Endometrium (tissue), 2 donors: Measurements from ENCODE around the gene GALNT12.

Source experiments
- FAIRE-seq: peaks from 2 replicates; lab custom pipeline; 2012; peaks lifted over from hg19 to GRCh38; lab: Jason Lieb, UNC
- donor health status: control.
- donor health status: control.

Gene GALNT12

GRCh38 chr9:98833090-98833956 is 25.9 kb downstream of the GALNT12 start:
- no peak for FAIRE-seq

DNA sequence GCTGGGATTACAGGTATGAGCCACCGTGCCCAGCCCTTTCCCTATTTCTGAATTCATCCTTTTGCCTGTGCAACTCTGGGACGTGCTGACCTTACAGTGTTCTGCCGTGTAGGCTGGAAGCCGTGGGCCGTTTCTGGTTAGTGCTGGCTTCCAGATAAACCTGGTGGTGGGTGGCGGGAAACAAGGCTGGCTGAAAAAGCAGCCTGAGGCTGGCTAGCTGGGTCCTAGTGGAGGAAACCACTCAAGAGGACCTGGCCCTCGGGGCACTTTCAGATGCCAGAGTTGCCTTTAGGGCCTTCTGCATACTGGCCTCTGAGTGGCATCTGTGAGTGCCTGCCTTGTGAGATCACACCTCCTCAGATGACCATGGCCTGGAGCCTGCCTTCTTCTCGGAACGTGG is 26.9 kb downstream of the GALNT12 start:
- FAIRE-seq = no peak

DNA sequence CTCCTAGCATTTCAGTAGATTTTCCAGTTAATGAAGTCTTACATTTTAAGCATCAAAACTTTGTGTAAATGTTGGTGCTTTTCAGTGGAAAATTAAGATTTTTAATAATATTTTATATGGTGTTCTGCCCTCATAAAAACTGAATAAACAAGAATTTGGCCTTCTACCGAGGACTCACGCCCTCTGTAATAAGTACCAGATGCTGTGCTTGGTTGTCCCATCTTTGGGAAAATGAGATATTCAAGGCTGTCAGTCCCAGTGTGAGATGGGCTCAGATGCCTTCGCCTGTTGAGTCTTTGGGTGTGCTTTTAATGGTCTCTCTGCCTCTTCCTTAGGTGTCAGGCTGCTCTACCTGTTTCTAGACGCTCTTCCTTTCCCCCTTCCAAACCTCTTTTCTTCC is 28.7 kb downstream of the GALNT12 start:
- FAIRE-seq = no peak

GRCh38 chr9:98837516-98837915 is 30.0 kb downstream of the GALNT12 start:
- FAIRE-seq = no peak

DNA sequence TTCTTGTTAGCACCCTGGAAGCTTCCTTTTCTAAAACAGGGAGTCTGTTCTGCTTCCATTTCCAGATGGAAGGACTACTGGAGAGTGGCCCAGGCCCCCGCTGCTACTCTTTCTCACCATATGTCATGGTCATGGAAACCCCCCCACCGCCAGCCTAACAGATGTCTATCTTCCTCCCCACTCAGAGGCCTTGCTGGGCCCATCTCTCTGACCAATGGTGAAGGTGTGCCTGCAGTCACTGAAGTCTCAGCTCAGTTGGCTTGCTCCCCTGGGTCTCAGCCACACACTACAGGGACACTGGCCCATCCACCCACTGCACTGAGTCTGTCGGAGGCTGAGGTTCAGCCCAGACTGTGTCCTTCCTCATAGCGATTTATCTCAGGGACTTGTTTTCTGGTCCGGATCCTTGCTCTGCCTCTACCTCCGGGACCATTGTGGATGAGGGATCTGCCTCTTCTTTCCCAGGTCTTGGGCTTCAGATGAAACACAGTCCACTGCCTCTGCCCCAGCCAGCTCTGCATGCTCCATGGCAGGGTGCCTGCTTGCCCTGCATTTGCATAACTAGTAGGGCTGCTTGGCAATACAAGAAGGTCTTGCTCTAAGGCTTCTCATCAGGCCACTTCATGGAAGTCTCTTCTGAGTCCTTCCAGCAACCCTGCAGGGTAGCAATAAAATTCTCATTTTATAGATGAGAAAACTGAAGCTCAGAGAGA is 30.8 kb downstream of the GALNT12 start:
- FAIRE-seq = no peak

DNA sequence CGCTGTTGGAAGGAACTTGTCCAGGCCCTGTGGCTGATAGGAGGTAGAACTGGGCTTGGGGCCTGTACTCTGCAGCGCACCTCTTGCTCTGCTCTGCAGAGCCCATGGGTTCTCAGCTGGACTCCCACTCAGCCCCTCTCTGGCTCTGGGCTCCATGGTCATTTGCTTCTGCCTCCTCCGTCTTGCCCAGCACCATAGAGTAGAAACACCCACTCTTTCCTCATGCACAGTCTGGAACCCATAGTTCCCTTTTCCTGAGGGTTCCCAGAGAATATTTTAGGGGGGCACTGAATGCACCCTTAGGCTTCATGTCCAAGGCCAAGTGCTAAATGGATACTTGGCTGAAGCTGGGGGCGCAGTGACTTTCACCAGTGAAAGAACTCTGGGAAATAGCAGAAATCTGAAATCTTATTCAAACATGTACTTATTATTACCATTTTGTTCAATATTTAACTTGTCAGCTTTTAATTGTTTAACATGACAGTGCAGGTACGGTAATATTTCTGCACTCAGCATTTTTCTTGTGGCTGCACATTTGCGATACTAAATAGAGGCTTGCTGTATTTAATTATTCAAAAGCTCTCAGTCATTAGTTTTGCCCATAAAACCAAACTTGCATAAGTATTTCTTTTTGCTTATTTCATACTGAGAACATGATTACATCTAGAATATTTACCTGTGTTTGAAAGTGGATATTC is 31.5 kb downstream of the GALNT12 start:
- no peak for FAIRE-seq

GRCh38 chr9:98839724-98840123 is 32.3 kb downstream of the GALNT12 start:
- no peak for FAIRE-seq

DNA sequence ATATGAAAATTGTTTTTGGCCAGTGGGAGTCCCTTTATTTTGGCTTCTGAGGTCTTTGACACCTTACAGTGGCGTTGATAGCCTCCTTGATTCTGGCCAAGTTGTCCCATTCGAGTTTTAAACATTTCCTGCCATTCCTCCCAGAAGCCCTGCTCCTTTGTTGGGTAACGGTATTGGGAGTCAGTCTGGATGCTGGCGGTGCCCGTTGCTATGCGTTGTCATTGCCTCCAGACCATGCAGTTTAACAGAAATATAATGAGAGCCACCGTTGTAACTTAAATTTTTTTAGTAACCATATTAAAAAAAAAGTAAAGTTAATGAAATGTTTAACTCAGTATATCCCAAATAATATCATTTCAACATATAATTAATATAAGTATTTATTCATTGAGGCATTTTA is 35.0 kb downstream of the GALNT12 start:
- no peak for FAIRE-seq

GRCh38 chr9:98846081-98846480 is 38.6 kb downstream of the GALNT12 start:
- FAIRE-seq = no peak

DNA sequence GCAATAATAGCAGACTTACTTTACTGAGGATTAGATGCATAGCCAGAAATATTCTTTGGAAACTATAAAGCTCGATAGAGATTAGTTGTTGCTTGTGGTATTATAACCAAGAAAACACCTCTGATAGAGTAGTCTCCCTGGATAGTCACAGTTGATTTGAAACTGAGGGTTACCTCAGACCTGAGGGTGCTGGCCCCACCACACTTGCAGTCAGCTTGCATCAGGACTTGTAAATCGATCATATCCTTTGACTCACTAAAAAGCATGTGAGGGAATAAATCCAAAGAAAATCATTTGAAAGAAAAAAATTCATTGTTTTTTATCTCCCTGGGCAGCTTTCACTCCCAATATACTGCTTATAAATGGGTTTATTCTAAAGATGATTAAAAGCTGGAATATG is 39.4 kb downstream of the GALNT12 start:
- no peak for FAIRE-seq

DNA sequence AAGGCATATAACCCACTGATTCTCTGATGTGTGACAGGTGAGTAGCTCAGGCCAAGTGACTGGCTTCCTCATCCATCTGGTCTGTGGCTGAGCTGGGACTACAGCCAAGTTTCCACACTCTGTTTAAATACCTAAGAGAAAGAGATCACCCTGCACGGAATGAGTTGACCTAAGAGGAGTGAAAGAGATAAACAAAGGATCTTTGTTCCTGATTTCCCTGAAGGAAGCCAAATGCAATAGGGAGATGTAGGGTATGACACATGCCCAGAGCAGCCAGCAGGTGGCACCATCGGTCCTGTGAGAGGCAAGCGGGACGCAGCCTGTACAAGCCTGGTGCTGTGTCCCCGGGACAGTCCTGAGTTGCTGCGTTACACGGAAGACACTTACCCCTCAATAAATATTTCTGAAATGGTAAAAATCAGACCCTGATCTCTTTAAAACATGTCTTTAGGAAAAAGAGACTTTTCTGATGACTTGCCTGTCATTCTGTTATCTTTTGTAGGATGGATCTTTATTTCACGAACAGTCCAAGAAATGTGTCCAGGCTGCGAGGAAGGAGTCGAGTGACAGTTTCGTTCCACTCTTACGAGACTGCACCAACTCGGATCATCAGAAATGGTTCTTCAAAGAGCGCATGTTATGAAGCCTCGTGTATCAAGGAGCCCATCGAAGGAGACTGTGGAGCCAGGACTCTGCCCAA is 41.1 kb downstream of the GALNT12 start:
- FAIRE-seq = no peak

DNA sequence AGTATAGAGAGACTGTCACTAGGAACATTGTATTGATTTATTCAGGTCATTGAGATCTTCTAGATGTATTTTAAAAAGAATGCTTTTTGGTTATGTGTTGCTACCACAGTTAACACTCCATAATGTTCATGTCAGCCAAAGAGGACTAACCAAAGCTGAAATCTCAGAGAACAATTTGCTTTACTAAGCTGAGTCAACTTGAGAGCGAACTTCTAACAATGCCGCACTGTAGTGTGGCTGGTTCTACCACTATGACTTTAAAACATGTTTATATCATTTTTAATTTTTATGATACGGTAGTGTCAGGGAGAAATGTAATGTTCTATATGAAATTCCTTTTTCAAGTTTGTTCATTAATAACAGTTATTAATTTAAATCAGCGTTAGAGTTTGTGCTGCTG is 42.1 kb downstream of the GALNT12 start:
- FAIRE-seq = no peak

DNA sequence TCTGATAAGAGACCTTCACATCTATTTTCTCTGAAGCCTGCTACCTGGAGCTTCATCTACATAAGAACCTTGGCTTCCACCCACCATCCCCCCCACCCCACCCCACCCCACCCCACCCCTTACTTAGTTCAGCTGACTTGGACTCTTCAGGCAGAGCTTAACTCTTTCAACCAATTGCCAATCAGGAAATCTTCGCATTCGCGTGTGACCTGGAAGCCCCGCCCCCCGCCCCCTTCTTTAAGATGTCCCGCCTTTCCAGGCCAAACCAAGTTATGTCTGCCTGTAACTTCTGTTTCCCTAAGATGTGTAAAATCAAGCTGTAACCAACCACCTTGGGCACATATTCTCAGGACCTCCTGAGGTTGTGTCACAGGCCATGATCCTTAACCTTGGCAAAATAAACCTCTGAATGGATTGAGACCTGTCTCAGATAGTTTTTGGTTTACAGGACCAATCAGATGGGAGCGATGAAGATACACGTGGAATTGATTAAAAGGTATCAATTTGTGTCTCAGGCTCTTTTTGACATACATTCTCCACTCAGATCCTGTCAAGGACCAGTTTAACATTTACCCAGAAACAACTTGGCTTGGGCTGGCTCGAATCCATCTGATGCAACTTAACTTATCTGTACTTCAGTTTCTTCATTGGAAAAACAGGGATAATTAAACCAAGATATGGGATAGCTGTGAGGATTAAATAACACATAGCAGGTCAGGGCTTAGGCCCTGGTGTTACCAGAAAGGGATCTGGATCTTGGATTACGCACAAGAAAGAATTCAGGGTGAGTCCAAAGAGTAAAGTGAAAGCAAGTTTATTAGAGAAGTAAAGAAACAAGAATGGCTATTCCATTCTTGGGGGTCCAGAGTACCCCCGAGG is 43.6 kb downstream of the GALNT12 start:
- FAIRE-seq = no peak

DNA sequence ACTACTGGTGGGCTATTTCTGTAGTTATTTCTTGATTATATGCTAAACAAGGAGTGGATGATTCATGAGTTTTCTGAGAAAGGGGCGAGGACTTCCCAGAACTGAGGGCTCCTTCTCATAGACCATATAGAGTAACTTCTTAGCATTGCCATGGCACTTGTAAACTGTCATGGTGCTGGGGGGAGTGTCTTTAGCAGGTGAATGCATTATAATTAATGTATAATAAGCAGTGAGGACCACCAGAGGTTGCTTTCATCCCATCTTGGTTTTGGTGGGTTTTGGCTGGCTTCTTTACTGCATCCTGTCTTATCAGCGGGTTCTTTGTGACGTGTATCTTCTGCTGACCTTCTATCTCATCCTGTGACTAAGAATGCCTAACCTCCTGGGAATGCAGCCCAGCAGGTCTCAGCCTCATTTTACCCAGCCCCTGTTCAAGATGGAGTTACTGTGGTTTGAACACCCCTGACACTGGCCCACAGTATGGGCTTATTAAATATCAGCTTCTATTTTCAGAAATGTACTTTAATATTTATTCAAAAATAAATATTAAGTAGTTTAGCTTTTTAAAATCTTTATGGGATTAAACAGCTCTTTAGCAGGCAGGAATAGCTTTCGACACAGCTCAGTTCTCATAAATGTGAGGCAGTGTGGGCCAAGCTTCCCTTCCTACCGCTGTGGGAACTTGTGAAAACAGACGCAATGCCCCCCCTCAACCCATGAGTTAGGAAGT is 44.4 kb downstream of the GALNT12 start:
- no peak for FAIRE-seq

DNA sequence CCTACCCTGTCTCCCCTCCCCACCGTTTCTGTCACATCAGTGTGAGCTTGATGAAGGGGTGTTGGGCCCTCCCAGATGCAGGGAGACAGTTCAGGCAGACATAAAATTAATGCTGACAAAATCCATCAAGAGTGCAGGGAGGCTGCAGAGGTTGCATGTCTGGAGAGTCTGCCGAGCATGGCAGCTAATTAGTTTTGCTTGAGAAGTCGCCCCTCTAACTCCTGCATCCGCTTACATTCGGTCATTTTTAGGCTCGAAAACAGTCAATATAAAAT is 44.9 kb downstream of the GALNT12 start:
- no peak for FAIRE-seq

GRCh38 chr9:98852961-98853360 is 45.5 kb downstream of the GALNT12 start:
- no peak for FAIRE-seq

DNA sequence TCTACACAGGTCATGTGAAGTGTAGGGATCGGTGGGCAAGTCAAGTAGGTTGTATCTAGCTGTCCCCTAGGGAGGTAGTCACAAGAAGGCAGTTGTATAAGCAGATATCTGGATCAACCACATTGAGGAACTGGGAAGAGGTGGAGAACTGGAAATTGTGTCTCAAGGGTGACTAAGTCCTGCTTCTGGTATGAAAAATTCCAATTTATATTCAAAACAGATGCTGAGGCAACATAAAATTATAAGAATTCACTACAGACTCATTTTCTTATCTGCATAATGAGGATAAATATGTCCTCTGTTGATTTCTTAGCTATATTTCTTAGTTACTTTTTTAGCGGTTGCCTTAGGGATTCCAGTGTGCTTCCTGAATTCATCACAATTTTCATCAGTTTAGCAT is 46.8 kb downstream of the GALNT12 start:
- no peak for FAIRE-seq

DNA sequence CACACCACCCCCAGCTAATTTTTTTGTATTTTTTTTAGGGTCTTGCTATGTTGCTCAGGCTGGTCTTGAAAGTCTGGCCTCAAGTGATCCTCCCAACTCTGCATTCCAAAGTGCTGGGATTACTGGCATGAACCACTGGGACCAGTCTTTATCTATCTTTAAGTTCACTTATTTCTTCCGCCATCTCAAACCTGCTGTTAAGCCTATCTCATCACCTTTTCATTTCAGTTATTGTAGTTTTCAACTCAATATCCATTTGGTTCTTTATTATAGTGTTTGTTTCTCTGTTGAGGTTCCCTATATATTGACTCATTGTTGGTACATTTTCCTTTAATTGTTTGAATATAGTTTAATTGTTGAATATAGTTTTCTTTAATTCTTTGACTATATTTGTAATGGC is 48.1 kb downstream of the GALNT12 start:
- FAIRE-seq = no peak

DNA sequence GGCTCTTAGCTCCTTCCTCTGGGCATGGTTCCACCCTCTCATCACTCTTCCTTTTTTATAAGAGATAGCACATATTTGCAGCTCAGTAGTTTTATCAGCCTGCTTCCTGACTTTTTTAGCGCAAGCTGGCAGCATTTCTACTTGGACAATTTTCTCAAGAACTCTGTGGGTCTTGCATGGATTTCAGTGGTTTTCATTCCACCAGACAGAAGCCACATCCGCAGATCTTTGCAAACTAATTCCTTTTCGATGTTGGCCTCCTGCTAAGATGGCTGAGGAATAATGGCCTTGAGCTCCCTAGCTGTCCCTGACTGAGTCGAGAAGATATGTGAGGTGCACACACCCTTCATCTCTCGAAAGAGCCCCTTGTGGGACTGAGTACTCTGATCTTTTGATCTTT is 49.5 kb downstream of the GALNT12 start:
- FAIRE-seq = no peak

DNA sequence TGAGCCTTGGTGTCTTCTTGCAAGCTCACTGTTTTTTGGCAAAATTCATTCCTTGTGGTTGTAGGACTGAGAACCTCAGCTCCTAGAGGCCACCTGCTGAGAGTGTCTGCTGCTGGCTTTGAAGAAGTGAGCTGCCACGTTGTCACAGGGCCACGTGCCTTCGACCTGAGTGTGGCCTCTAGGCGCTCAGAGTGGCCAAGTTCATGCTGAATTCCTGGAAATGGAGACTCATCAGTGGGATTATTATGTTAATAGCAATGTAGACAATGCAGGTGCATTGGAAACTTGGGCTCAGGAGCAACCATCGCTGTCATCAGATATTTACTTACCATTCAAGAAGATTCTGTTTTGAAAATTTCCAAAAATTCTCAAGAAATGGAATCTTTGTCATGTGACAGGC is 52.5 kb downstream of the GALNT12 start:
- no peak for FAIRE-seq

DNA sequence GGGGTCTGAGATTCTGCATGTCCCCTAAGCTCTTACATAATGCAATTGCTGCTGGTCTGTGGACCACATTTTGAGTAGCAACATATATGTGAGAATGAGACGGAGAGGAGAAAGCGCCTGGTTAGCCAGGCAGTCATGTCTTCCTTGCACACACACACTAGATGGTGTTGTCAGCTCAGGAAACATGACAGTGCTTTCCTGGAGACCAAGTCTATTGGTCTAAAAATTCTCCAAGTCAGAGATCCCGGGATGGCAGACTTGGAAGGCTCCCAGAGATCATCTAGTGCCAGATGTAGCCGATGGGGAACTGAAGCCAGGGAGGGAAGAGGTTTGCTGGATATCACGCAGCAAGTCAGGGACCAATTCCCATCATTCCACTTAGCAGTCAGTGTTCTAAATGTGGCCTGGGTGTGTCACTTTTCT is 53.4 kb downstream of the GALNT12 start:
- no peak for FAIRE-seq
